GM19023 (cell line): Measurements from ENCODE around the gene CIROP.
"Not testable (repeated sequence)": the region's sequence is repeated elsewhere in the genome, so short reads cannot be mapped to it uniquely, and the experiment has no call there.

ENCODE experiments used
- ATAC-seq: cut with Tn5 transposase; IDR thresholded peaks from one replicate; pipeline ENCODE4 v1.9.1; 2021; ENCODE audit warnings: mild to moderate bottlenecking, moderate library complexity; ENCODE audit not compliant: unreplicated experiment

Gene CIROP

GRCh38 chr14:23115039-23115731 is 10.4 kb upstream of the CIROP start:
- no peak for ATAC-seq

GRCh38 chr14:23114669-23115038 is 9.9 kb upstream of the CIROP start:
- no peak for ATAC-seq

- no peak for ATAC-seq
Measured at GRCh38 chr14:23114120-23114458, 9.3 kb upstream of the CIROP start.

GRCh38 chr14:23113431-23114119 is 8.8 kb upstream of the CIROP start:
- no peak for ATAC-seq

GRCh38 chr14:23112359-23113178 is 7.8 kb upstream of the CIROP start:
- no peak for ATAC-seq

GRCh38 chr14:23110579-23111365 is 6.0 kb upstream of the CIROP start:
- ATAC-seq: no peak

- no peak for ATAC-seq
Measured at GRCh38 chr14:23109769-23110168, 5.0 kb upstream of the CIROP start.

GRCh38 chr14:23108169-23108568 is 3.4 kb upstream of the CIROP start:
- not testable (repeated sequence) for ATAC-seq

- ATAC-seq: not testable (repeated sequence)
Measured at GRCh38 chr14:23107620-23108019, 2.8 kb upstream of the CIROP start.

- no peak for ATAC-seq
Measured at GRCh38 chr14:23106747-23107045, 1.9 kb upstream of the CIROP start.

- ATAC-seq: no peak
Measured at GRCh38 chr14:23105348-23105824, 597 bp upstream of the CIROP start.

- no peak for ATAC-seq
Measured at GRCh38 chr14:23104070-23104590, 659 bp downstream of the CIROP start.

GRCh38 chr14:23103581-23103980 is 1.2 kb downstream of the CIROP start:
- no peak for ATAC-seq

GRCh38 chr14:23102801-23103200 is 2.0 kb downstream of the CIROP start:
- ATAC-seq: no peak

GRCh38 chr14:23101986-23102625 is 2.7 kb downstream of the CIROP start:
- no peak for ATAC-seq

- no peak for ATAC-seq
Measured at GRCh38 chr14:23101213-23101970, 3.4 kb downstream of the CIROP start.

GRCh38 chr14:23099212-23099861 is 5.5 kb downstream of the CIROP start:
- no peak for ATAC-seq

- ATAC-seq: no peak
Measured at GRCh38 chr14:23097786-23098185, 7.0 kb downstream of the CIROP start.
